Skin of body (tissue), 2 donors: ENCODE measurements around the gene OPRL1. TPM values are rescaled to one million over a fixed set of nuclear protein-coding genes. Genes with fewer than 3 reads are reported as not detected.

Experiments
- DNase-seq: peaks from one replicate; lab custom pipeline; 2025; lab: John Stamatoyannopoulos, UW
- total RNA-seq: library from RNA; depleted of rRNA; stranded (reverse); fragments of >200 nt; gene quantifications from one replicate; pipeline ENCODE4 v1.2.3, GENCODE V29; 2014

The OPRL1 gene
- total RNA-seq, result 0.89 TPM

GRCh38 chr20:64080013-64080812, at the start of gene OPRL1:
Gene OPRL1 (plus strand): TSS chr20:64080082. CDS start chr20:64092721, 12,639 bp downstream.
- DNase-seq, result no peak

- no peak for DNase-seq
Measured at GRCh38 chr20:64030371-64031134, 49.3 kb upstream of the OPRL1 start.

- no peak for DNase-seq
Measured at GRCh38 chr20:64031822-64032314, 48.0 kb upstream of the OPRL1 start.

GRCh38 chr20:64032706-64033624, 46.9 kb upstream of the OPRL1 start:
- DNase-seq, result no peak

GRCh38 chr20:64033981-64034493, 45.8 kb upstream of the OPRL1 start:
- DNase-seq, result no peak

- no peak for DNase-seq
Measured at GRCh38 chr20:64035066-64035932, 44.6 kb upstream of the OPRL1 start.

GRCh38 chr20:64035933-64036345, 43.9 kb upstream of the OPRL1 start, which contains the start of gene C20orf204:
Gene C20orf204 (plus strand): TSS chr20:64036182. CDS start chr20:64036324, 142 bp downstream.
- DNase-seq, result no peak

GRCh38 chr20:64036346-64037198, 43.3 kb upstream of the OPRL1 start:
- DNase-seq, result no peak

GRCh38 chr20:64037199-64037497, 42.7 kb upstream of the OPRL1 start:
- no peak for DNase-seq

- DNase-seq, result no peak
Measured at GRCh38 chr20:64037498-64038213, 42.2 kb upstream of the OPRL1 start.

GRCh38 chr20:64038224-64038564, 41.7 kb upstream of the OPRL1 start:
- DNase-seq, result no peak

GRCh38 chr20:64038565-64039292, 41.2 kb upstream of the OPRL1 start:
- peak; percentile 32 for DNase-seq

GRCh38 chr20:64039293-64040160, 40.4 kb upstream of the OPRL1 start:
- no peak for DNase-seq

GRCh38 chr20:64040231-64041039, 39.4 kb upstream of the OPRL1 start:
- DNase-seq, result no peak

- DNase-seq, result no peak
Measured at GRCh38 chr20:64041040-64041780, 38.7 kb upstream of the OPRL1 start.

GRCh38 chr20:64041781-64042053, 38.2 kb upstream of the OPRL1 start:
- no peak for DNase-seq
